ENCODE measurements around the gene CCDC184.
"Not testable (repeated sequence)": the region's sequence is repeated elsewhere in the genome, so short reads cannot be mapped to it uniquely, and the experiment has no call there.

CCDC184 gene

DNA sequence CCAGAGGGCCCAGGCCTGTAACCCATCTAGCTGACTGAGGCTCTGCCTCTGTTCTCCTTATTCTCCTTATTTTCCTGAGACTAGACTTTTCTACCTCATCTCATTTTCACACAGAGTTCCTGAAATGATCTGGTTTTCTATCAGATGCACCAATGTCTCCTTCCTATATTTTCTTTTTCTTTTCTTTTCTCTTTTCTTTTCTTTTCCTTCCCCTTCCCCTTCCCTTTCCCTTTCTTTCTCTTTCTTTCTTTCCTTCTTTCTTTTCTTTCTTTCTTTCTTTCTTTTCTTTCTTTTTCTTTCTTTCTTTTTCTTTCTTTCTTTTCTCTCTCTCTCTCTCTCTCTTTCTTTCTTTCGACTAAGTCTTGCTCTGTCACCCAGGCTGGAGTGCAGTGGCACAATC, 3.0 kb upstream of the CCDC184 start:
- DNase-seq, result no peak

DNA sequence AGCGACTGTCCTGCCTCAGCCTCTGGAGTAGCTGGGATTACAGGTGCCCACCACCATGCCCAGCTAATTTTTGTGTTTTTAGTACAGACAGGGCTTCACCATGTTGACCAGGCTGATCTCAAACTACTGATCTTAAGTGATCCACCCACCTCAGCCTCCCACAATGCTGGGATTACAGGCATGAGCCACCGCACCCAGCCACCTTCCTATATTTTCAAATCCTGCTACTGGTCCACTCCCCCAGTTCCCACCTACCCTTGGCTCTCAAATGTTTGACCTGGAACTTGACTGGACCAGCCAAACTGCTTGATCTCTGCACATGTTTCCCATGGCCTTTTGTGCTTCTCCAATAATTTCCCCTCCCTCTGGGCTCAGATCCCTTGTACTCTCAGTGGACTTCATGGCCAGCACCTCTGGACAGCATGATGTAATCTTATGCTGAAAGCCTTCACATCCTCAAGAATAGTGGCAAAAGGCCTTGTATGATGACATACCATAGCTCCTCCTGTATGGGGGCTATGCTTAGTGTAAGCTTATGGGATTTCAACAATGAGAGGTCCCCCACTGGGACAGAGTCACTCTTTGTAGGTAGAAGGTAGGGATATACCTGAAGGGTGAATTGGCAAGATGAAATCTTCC, 2.5 kb upstream of the CCDC184 start:
- DNase-seq, result no peak

DNA sequence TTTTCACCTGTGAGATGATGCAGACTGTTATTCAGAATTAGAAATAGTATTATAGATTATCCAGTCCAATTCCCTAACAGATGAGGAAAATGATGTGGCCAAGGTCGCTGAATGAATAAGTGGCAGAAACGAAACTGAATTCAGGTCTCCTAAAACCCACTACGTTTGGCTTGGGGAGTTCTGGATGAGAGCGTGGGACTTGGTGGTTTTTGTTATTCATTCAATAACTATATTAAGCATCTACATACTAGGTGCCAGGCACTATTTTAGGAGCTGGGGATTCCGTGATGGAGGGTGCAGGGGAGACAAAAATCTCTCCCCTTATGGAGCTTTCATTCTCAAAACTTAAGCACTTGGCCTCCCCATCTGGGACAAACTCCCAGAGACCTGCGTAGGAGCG, 813 bp upstream of the CCDC184 start:
- DNase-seq, result no peak

DNA sequence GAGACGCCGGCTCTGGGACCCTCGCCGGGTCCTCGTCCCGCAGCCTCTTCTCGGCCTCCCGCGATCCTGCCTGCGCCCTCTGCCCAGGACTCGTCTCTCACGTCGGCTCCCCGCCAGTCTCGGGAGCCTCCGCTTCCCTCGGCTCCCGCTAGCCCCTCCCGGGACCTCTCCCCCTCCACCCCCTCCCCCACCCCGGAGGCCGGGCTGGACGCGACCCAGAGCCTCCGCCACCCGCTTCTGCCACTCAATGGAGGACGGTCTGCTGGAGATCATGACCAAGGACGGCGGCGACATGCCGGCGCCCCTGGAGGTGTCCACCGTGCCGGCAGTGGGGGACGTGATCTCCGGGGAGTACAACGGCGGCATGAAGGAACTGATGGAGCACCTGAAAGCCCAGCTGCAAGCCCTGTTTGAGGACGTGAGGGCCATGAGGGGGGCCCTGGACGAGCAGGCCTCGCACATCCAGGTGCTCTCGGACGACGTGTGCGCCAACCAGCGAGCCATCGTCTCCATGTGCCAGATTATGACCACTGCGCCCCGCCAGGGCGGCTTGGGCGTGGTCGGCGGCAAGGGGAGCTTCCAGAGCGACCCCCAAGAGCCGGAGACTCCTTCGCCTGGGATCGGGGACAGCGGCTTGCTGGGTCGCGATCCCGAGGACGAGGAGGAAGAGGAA, 568 bp downstream of the CCDC184 start:
- DNase-seq, result no peak

DNA sequence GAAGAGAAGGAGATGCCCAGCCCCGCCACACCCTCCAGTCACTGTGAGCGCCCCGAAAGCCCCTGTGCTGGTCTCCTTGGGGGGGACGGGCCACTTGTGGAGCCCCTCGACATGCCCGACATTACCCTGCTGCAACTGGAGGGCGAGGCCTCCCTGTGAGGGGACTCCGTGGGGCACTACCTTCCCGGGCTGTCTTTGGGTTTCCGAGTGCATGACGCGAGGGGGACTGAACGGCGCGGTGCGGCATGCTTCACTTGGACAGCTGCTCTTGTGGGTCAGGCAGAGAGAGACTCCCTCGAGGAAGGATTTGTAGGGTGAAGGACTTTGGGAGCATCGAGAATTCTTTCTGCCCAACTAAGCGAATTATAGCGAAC, 1.1 kb downstream of the CCDC184 start:
- no peak for DNase-seq

DNA sequence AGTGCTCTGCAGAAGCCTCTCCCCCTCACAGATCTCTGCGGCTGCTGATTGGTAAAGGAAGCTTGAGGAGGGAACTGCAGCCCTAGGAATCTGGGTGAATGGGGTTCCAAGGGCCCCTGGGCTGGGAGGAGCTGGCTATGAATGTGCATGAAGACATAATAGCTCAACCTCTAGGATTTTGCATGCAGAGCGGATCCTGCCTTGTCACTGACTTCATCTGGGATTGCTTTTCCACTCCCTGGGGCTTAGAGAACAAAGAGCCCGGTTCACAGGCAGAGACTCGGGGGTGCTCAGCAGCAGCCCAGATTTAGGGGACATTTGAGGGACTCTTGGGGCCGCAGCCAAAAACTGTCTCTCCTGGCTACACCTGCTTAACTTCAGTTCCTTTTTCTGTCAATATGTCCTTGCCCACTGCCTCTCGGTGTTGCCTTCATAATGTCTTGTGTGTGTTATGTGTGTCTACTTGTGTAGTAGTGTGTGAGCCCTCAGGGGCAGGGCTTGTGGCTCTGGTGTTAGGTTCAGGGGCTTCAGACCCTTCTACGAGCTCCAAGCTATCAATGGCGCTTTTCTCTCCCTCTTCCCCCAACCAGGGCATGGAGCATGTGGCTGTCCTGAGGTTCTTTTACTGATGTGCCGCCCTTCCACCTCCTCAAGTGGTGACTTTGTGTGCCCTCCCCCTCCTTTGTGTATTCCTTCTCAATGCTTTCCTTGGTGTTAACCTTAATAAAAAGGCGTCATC, 1.9 kb downstream of the CCDC184 start:
- no peak for DNase-seq

DNA sequence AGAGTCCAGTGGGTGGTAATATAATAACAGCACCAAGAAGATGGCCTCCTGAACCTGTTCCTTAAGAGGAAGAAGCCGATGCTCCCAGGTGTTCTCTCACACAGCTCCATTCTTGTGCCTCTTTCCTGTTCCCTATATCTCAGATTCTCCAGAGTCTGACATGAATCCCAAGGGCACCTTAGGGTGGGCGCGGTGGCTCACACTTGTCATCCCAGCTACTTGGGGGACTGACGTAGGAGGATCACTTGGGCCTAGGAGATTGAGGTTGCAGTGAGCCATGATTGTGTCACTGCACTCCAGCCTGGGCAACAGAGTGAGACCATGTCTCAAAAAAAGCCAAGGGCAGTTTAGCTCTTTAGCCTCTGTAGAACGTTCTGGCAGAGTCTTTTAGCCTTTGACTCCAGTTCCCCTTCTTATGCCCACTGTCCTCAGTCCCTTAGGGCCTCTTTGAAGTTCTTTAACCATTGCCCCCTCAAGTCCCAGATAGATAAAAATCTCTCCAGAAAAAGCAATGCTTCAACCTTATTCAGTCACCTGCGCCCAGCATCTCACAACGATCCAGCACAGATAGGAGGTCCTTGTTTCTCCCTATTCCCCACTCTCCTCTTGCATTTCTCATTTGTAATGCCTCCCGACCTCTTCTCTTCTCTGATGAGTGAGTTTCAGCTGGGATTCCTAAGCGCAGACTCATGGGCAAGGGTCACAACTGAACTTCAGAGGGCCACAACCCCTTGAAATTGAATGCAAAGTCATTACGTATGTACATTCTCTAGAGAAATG, 4.7 kb downstream of the CCDC184 start:
- DNase-seq, result no peak

DNA sequence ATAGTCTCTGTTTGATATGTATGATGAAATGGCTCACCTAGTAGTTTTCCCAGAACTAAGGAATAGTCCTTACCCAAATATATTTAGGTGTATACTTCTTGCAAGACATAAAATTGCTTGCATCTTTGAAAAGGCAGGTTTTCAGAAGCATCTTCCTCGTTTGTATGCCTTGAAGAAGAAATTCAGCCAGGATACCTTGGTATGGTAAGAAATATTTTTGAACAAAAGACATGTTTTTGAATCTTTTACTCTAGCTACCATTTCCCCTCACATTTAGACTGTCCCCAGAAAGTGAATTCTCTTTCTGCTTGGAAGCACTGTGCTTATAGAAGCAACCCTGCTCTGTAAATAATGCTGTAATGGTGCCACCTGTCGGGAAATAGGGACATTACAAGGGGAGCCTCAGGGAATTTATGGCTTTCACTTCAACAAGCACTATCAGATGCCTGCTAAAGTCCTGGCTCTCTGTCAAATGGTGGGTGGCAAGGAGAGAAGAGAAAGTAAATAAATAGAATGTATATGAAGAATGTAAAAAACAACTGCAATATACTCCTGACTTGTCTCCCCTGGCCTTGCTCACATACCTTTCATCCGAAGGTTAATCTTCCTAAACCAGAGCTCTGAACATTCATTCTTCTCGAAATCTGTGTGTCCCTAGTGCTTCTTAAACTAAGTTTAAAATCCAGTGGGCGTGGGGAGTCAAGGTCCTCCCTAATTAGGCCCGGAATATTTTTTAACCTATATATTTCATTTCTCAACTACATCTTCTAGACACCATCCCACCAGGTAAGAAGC, 6.1 kb downstream of the CCDC184 start:
- DNase-seq, result peak; percentile 68

DNA sequence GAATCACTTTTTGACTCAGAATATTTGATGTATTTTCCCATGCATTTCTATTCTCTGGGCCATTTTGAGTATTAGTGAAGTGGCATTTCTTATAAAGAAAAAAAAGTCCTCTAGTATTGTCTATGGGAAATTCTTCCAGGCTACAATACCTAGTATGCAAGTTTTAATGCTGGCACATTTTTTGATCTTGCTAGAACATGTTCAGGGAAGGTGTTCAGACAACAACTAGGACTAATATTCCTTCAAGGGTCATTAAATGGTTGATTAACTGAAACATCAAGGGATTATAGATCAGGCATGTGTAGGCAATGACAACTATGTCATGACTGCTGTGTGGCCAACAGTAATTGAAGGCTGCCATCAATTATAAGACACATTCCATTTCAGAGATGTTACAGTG, 7.7 kb downstream of the CCDC184 start:
- no peak for DNase-seq

DNA sequence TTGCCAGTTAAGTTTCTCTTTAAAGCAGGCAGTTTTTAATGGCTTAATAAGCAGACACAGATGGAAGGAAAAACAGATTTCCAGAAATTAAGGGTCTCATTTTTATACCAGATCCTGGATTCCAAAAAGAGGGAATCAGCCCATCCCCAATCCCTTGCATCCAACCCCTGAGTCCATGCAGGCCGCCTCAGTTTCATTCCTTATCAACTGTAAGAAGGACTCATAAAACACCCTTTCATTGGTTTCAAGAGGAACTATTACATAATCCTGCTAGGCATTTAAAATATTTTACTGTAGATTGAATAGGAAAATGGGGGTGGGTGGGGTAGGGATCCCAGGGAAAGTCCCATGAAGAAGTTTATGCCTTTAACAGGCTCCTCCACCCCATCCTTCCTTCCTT, 9.4 kb downstream of the CCDC184 start:
- DNase-seq, result no peak

DNA sequence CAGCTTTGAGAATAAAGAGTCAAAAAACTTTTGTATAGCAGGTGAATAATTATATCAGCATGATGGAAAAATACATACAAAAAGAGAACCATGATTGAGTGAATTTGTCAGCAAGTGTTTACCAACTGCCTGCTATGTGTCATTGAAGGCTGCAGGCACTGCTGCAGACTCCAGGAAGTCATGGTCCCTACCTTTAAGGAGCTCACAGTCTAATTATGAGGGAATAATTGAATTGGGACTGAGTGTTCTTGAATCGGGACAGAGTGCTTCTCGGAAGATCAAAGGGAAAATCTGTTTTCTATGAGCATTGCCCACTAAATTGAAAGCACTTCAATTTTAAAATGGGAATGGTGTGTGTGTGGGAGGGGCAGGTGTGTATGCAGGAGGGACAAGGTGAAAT, 10.2 kb downstream of the CCDC184 start:
- DNase-seq, result no peak

DNA sequence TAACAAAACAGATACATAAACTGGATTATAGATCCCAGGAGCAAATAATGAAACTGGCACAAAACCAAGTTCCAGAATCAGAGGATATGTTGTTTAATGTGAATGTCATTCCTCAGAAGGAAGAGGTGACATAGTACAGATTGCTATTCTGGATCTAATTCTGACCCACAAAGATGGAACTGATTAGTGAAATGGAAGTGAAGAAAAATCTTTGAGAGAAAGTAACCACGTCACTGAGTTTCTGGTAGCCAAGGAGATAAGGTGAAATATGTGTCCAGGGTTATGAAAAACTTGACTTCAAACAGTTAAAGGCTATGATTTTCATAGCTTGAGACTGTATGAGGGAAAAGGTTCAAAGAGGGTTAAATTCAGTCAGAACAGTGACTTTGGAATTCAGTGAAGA, 11.4 kb downstream of the CCDC184 start:
- DNase-seq, result no peak

DNA sequence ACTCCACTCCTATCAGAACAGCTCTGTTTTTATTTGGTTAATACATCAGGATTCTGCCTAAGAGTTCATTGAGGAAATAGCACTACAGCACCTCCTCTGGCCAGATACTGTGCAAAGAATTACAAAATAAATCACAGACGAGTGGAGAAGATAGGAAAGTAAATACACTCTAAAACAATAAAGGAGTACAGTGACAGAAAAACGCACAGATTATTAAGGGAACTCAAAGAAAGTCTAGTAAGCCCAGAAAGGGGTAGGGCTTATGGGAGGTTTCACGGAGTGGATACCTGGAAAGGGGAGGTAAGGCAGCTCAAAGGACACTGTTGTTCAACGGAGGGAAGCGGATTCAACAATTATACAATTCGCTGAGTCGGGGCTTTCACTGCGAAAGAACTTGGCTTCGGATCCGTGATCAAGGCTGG, 14.1 kb downstream of the CCDC184 start:
- DNase-seq, result no peak

DNA sequence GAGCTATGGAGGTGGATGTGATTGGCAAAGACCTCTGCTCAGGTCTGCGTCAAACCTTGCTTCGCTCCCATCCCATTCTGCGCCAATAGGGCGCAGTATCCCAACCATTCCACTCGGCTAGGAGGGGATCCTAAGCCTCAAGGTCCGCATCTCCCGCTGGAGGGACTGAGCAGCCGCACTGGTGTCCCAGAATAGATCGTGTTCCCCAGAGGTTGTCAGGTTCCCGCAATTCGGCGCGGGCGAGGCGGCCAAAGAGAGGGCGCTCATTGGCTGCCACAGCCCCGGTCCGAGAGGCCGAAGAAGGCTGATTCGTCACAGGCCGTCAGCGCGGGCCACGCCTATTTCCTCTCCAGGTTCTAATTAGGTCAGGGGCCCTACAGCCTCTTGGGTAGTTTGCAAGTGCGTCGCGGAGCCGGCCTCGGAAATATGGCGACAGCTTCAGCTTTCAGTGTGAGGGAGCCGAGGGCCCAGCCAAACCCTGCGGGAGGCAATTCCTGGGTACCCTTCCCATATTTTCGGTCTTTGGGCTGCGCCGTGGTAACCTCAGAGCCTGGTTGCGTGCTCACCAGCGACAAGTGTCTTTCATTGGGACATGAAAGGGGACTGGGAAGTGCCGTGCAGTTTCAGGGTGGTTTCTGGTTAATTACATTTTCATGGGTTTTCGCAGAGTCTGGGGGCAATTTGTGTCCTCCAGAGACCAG, 14.7 kb downstream of the CCDC184 start:
- DNase-seq, result peak; percentile 94

DNA sequence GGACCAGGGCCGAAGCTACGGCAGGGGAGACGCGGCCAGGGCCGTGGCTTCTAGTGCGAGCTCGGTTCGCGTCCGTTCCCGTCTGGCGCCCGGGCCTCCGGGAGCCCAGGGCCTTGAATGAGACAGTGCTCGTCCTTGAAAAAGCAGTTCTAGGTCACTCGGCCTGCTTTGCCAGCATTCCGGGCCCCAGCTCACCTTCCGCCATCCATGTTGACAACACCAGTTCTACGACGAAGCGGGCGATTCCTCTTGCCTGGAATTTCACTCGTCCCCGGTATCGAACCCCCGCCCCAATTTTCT, 15.2 kb downstream of the CCDC184 start:
- no peak for DNase-seq

DNA sequence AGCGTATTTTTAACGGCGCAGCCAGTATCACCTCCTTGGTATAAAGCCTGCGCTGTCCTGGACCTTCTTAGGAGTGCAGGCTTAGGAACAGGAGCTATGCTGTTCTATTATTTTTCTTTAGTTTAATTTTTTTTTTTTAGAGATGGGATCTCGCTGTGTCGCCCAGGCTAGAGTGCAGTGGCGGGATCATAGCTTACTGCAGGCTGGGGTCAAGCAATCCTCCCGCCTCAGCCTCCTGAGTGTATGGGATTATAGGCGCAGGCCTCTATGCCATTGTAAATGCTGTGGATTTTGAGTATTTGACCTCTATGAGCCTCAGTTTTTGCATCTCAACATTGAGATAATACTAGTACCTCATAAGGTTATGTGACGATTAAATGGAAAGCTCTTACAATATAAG, 15.5 kb downstream of the CCDC184 start:
- no peak for DNase-seq

DNA sequence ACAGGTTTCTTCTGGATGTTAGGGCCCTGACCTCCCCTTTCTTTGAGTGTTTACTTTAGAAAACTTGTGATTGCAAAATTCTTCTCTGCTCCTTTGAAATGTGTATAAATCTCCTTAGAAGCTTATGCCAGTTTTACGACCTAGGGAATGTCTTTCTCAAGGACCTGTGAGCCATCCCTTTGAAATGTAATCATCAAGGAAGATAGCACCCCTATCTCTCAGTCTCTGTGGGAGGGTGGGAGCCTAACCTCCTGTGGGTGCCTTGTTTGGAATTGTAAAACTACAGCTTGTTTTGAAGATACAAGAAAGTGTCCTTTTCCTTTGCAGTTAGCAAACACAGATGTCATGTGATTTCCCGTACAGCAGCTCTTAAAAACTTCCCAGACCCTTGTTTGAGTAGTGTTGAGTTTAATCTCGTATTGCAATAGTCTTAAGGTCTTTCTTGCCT, 16.4 kb downstream of the CCDC184 start:
- no peak for DNase-seq

DNA sequence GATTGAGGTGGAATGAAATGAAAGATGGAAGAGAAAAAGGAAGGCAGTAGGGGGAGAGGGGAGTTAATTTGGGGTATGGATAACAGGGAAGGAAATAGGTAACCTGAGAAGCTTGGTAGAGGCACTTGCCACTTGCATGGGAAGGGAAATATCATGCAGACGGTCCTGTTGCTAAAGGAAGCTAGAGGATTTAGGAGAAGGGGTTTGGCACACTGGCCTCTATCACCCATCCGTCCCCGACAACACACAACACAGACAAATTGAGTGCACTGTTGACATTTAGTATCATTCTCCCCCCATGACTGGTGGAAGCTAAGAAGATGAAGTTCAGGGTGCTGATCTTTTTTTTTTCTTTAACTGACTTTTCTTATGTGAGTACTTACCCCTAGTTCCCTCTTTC, 17.6 kb downstream of the CCDC184 start:
- no peak for DNase-seq

DNA sequence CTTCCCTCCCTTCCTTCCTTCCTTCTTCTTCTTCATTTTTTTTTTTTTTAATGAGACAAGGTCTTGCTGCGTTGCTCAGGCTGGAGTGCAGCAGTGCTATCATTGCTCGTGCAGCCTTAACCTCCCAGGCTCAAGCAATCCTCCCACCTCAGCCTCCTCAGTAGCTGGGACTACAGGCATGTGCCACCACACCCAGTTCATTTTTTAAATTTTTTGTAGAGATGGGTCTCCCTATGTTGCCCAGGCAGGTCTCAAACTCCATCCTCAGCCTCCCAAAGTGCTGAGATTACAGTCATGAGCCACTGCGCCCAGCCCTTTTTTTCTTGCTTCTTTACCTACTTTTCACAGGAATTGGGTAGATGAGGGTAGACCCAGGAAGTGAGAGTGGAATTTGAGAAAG, 18.1 kb downstream of the CCDC184 start:
- no peak for DNase-seq

DNA sequence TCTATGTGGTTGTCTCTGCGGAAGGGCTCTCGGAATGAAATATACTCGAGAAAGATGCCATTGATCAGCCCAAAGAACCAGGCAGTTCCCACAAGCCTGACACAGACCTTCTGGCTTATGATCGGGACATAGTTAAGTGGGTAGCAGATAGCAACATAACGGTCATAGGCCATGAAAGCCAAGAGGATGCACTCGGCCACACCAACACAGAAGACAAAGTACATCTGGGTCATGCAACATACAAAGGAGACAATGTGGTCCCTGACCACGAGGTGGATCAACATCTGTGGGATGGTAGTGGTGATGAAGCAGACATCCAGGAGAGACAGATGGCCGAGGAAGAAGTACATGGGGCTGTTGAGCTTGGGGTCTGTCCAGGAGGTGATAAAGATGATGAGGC, 19.3 kb downstream of the CCDC184 start:
- no peak for DNase-seq

DNA sequence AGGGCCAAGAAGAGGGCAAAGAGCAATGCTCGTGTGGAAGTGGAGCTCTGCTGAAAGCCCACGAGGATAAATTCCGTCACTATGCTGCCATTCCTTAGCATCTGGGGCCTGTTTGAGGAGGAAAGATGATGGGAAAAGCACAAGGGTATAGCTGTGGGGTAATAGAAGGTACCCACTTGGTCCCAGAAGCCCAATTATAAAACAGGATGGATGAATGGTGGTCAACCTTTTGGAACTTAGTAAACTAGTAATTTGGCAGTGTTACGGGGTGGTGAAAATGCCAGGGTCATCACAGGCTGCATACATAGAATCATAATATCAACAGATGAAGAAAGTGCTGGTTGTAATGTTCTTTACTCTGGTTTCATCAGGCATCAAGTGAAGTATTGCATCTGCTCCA, 19.7 kb downstream of the CCDC184 start, which contains the start of gene OR10AD1:
TSS of gene OR10AD1 (minus strand) at position 101 of the 400 bp plus-strand sequence. CDS start at position 101, 0 bp downstream.
- no peak for DNase-seq

DNA sequence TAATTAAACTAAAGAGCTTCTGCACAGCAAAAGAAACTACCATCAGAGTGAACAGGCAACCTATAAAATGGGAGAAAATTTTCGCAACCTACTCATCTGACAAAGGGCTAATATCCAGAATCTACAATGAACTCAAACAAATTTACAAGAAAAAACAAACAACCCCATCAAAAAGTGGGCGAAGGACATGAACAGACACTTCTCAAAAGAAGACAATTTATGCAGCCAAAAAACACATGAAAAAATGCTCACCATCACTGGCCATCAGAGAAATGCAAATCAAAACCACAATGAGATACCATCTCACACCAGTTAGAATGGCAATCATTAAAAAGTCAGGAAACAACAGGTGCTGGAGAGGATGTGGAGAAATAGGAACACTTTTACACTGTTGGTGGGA, 26.1 kb downstream of the CCDC184 start:
- DNase-seq, result not testable (repeated sequence)
